ENCODE results near the gene SLC25A23. TPM values are rescaled to one million over a fixed set of nuclear protein-coding genes. Genes with fewer than 3 reads are reported as not detected.

The SLC25A23 gene
- total and polyA plus RNA-seq, 2 of the 4 experiments (the other 2 are of a cell fraction): 7.0 to 7.6 TPM

- no peak overlapping the region for H3K4me2 ChIP-seq (ENCODE audit: low read depth, low read length)
- H3K36me3 ChIP-seq (ENCODE audit: control insufficient read depth, insufficient read depth, low read length): no peaks in the 10 kb centered on the region
- no peaks in the 10 kb centered on the region for H3K79me1 ChIP-seq (ENCODE audit: low read depth in 1 of 2, low read length in 2 of 2)
- ATAC-seq (ENCODE audit: low read depth) (no peak), DNase-seq (no peak)
- no peak overlapping the region for H3K27ac ChIP-seq (ENCODE audit: insufficient read depth, low read length)
- no peak overlapping the region for H3K23ac ChIP-seq (ENCODE audit: low read depth, low read length)
- no peaks in the 10 kb centered on the region for H3K9me1 ChIP-seq (ENCODE audit: insufficient read depth, low read length)
- in situ Hi-C loops (cut with MboI; ENCODE audit: low sequenced_read_pairs): no loop called here
- no peaks in the 10 kb centered on the region for H3K4me1 ChIP-seq (ENCODE audit: control insufficient read depth, insufficient read depth, low read length)
- TF ChIP-seq MAZ (IDR thresholded peaks at IDR 0.05; ENCODE audit: borderline replicate concordance, low read depth, low read length) (no peak), BHLHE40 (IDR thresholded peaks at IDR 0.05; ENCODE audit: low read depth, low read length) (no peak), RFX5 (IDR thresholded peaks at IDR 0.05; ENCODE audit: low read depth, low read length) (no peak), CEBPB (IDR thresholded peaks at IDR 0.05; ENCODE audit: low read depth, low read length) (no peak)
- no peak overlapping the region for H2BK120ac ChIP-seq (ENCODE audit: low read depth, low read length)
- H2BK20ac ChIP-seq (ENCODE audit: low read depth, low read length): no peak overlapping the region
- H3K9ac ChIP-seq (ENCODE audit: low read depth, low read length): no peak overlapping the region
- H2AFZ ChIP-seq (replicated peaks; ENCODE audit: low read length, poor library complexity): no peak overlapping the region
- POLR2A ChIA-PET (ENCODE audit: unreplicated experiment): no interaction called here
- no TSS peak for BruUV-seq (replicated peaks)
- no peak overlapping the region for H2BK5ac ChIP-seq (ENCODE audit: low read depth, low read length, poor library complexity, severe bottlenecking)
- no peak overlapping the region for H4K91ac ChIP-seq (ENCODE audit: insufficient read depth, low read depth, low read length)
- H3K27me3 ChIP-seq (ENCODE audit: control insufficient read depth, insufficient read depth, low read length): peaks cover 21% of the 10 kb centered on the region
- no peak overlapping the region for H3K4me3 ChIP-seq (ENCODE audit: insufficient read depth, low read depth, low read length)
- no peak overlapping the region for H4K5ac ChIP-seq (ENCODE audit: low read depth, low read length)
- intact Hi-C loops (cut with micrococcal nuclease): no loop called here
- H3K9me3 ChIP-seq (ENCODE audit: control insufficient read depth, insufficient read depth, low read length): peaks cover 5% of the 10 kb centered on the region
- no peak overlapping the region for H2BK15ac ChIP-seq (ENCODE audit: low read depth, low read length)
- no peaks in the 10 kb centered on the region for H4K20me1 ChIP-seq (ENCODE audit: insufficient read depth, low read length)
- H3K56ac ChIP-seq (ENCODE audit: extremely low read depth, insufficient read depth, low read length): no peak overlapping the region
- CTCF ChIA-PET: no interaction called here
- no peak overlapping the region for H3K4ac ChIP-seq (ENCODE audit: low read depth, low read length)
- H2AK5ac ChIP-seq (ENCODE audit: low read depth, low read length): no peak overlapping the region
- H2AK9ac ChIP-seq (replicated peaks; ENCODE audit: low read depth, low read length, poor library complexity): no peak overlapping the region
- whole genome bisulfite sequencing, 2 experiments (ENCODE audit: extremely low coverage in 2 of 2, insufficient read length in 1 of 2): 57% methylated on average over 7 of the region's 7 CpGs; no CpG with 5 or more reads in 1 of the 2 experiments
- H4K8ac ChIP-seq (ENCODE audit: low read depth in 2 of 2, low read length in 2 of 2): no peak overlapping the region
- H3K18ac ChIP-seq (ENCODE audit: low read depth, low read length): no peak overlapping the region
- no peak overlapping the region for H3K14ac ChIP-seq (replicated peaks; ENCODE audit: low read depth, low read length)
- dilution Hi-C loops (cut with HindIII; ENCODE audit: low sequenced_read_pairs, unreplicated experiment): no loop called here
Measured at GRCh38 chr19:6498294-6499036, 38.9 kb upstream of the SLC25A23 start.
